Measurements from ENCODE around the gene ADAMTS19. TPM values are rescaled to one million over a fixed set of nuclear protein-coding genes. Genes with fewer than 3 reads are reported as not detected.

ADAMTS19 gene
- total and polyA plus RNA-seq, 2 of the 8 experiments (the other 6 are each of a cell fraction or from before 2014, with no cell fraction given): 17.3 to 28.8 TPM

DNA sequence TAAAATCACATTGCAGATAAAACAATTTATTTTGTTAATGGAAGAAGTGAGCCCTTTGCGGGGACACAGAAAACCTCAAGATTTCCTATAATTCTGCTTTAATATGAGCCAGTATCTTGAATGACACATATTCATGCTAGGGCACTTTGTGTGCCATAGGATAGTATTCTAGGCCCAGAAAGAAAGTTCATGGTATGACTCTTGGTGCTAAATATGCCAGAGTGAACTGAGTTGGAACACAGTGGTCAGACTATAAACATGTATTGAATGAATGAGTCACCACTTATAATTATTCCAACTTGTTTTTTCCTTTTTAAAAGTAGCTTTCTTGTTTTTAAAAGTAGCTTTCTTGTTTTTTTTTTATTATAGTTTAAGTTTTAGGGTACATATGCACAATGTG lies 46.0 kb downstream of the ADAMTS19 start:
- Histone ChIP-seq H3K36me3 (ENCODE audit: control insufficient read depth in 2 of 4, insufficient read depth in 4 of 4, low read length in 3 of 4) (peaks cover 0 to 9% (median under 1%) of the 10 kb centered on the region in 4 experiments; a peak in 2 of 8 replicates), H3K4ac (replicated peaks; ENCODE audit: insufficient read length, low read depth, low read length) (no peak overlapping the region), H3K23me2 (ENCODE audit: low read depth, low read length) (no peaks in the 10 kb centered on the region; the same call in 1 of the 2 replicates), H3K27ac (ENCODE audit: low read depth, low read length) (no peak overlapping the region), H4K91ac (replicated peaks; ENCODE audit: insufficient read length, low read length) (no peak overlapping the region), H3K14ac (ENCODE audit: insufficient read length) (no peak overlapping the region), H4K8ac (ENCODE audit: extremely low read depth, insufficient read depth, low read length) (no peak overlapping the region), H3K4me3 (ENCODE audit: extremely low read depth in 1 of 4, insufficient read depth in 2 of 4, low read depth in 3 of 4, low read length in 4 of 4) (no peak overlapping the region), H4K5ac (ENCODE audit: insufficient read length, low read depth, low read length) (no peak overlapping the region), H3K4me2 (ENCODE audit: insufficient read depth in 1 of 2, low read depth in 2 of 2, low read length in 2 of 2) (no peak overlapping the region), H3K79me1 (ENCODE audit: low read depth, low read length) (no peaks in the 10 kb centered on the region), H2AFZ (ENCODE audit: low read length) (no peak overlapping the region), H2BK20ac (ENCODE audit: low read length) (no peak overlapping the region), H3K56ac (replicated peaks; ENCODE audit: insufficient read length, low read depth, low read length) (no peak overlapping the region), H3K4me1 (replicated peaks in 1 of 4; ENCODE audit: control insufficient read depth in 3 of 4, insufficient read depth in 4 of 4, low read length in 3 of 4) (no peaks in the 10 kb centered on the region), H3K9ac (replicated peaks in 1 of 4; ENCODE audit: extremely low read depth in 1 of 4, low read depth in 3 of 4, low read length in 3 of 4) (no peak overlapping the region), H2BK5ac (ENCODE audit: low read depth, low read length) (no peak overlapping the region), H2AK5ac (ENCODE audit: low read depth, low read length) (no peak overlapping the region), H3K79me2 (ENCODE audit: control insufficient read depth in 1 of 2, insufficient read depth in 2 of 2, low read length in 2 of 2) (peaks cover 0 to 6% of the 10 kb centered on the region in 2 experiments; a peak in 1 of 4 replicates), H4K20me1 (replicated peaks in 1 of 2; ENCODE audit: control insufficient read depth in 1 of 2, insufficient read depth in 2 of 2, low read length in 2 of 2) (no peaks in the 10 kb centered on the region), H2BK15ac (ENCODE audit: low read length) (no peak overlapping the region), H3K23ac (ENCODE audit: insufficient read length) (no peak overlapping the region), H3K27me3 (replicated peaks in 1 of 4; ENCODE audit: control insufficient read depth in 3 of 4, extremely low read depth in 1 of 4, insufficient read depth in 3 of 4, low read length in 3 of 4) (no peaks in the 10 kb centered on the region), H3K18ac (ENCODE audit: extremely low read depth, low read length) (no peak overlapping the region), H2BK120ac (replicated peaks; ENCODE audit: low read depth, low read length) (no peak overlapping the region), H2BK12ac (ENCODE audit: low read depth, low read length) (no peak overlapping the region), H3K9me3 (ENCODE audit: insufficient read depth in 2 of 2, low read depth in 1 of 2, low read length in 1 of 2) (no peaks in the 10 kb centered on the region)
- no peak for DNase-seq (ENCODE audit: low read depth in 1 of 2, low spot score in 2 of 2)
- 75% methylated on average over 1 of the region's 1 CpG; no CpG with 5 or more reads in 1 of the 2 experiments for WGBS, 2 experiments (ENCODE audit: extremely low coverage in 1 of 2, insufficient coverage in 1 of 2, insufficient read length in 1 of 2, insufficient replicate concordance in 2 of 2, low coverage in 1 of 2, low lambda C conversion rate in 2 of 2, missing lambda C conversion rate in 1 of 2)
- POLR2A ChIA-PET (ENCODE audit: partially characterized antibody): no interaction called here
- CTCF ChIA-PET (ENCODE audit: partially characterized antibody): interaction anchor here (1.7 kb wide), 1 partner anchor 146 kb away, joined by 4 read pairs; no protein-coding TSS in a partner anchor
- FAIRE-seq: no peak
- no peak for TF ChIP-seq GTF2F1 (IDR thresholded peaks at IDR 0.05; ENCODE audit: borderline replicate concordance, low read depth, low read length)
- TF ChIP-seq EGR1 (IDR thresholded peaks at IDR 0.05; ENCODE audit: borderline replicate concordance, low read depth, low read length): no peak
- no peak for TF ChIP-seq NRF1 (IDR thresholded peaks at IDR 0.05; ENCODE audit: low read depth, low read length)
- TF ChIP-seq SP2 (IDR thresholded peaks at IDR 0.05; ENCODE audit: low read length): no peak
- no peak for TF ChIP-seq RXRA (IDR thresholded peaks at IDR 0.05; ENCODE audit: insufficient read depth, low read depth, low read length)
- no peak for TF ChIP-seq RNF2 (IDR thresholded peaks at IDR 0.05; ENCODE audit: borderline replicate concordance, low read depth, low read length, missing control alignments, poor library complexity, severe bottlenecking)
- TF ChIP-seq PHF8 (conservative IDR thresholded peaks at IDR 0.05; ENCODE audit: low read depth, low read length): no peak
- TF ChIP-seq SRF (IDR thresholded peaks at IDR 0.05; ENCODE audit: low read depth, low read length): no peak
- TF ChIP-seq TCF12 (IDR thresholded peaks at IDR 0.05; ENCODE audit: low read depth, low read length): no peak
- no peak for TF ChIP-seq TAF1 (IDR thresholded peaks at IDR 0.05; ENCODE audit: low read depth, low read length)
- TF ChIP-seq KDM4A (IDR thresholded peaks at IDR 0.05; ENCODE audit: low read depth, low read length, severe bottlenecking): no peak
- TF ChIP-seq CBX5 (IDR thresholded peaks at IDR 0.05; ENCODE audit: low read depth, low read length): no peak
- TF ChIP-seq FOSL1 (IDR thresholded peaks at IDR 0.05; ENCODE audit: insufficient read depth, low read depth, low read length): no peak
- TF ChIP-seq, protein P1, sequence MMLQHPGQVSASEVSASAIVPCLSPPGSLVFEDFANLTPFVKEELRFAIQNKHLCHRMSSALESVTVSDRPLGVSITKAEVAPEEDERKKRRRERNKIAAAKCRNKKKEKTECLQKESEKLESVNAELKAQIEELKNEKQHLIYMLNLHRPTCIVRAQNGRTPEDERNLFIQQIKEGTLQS (IDR thresholded peaks at IDR 0.05; ENCODE audit: insufficient read depth, low read depth, low read length): no peak
